Fibroblast of lung (primary cell): ENCODE measurements around the gene ZNF22.

Source experiments
- CTCF ChIP-seq, 2 donors: IDR thresholded peaks in 1 of 2; conservative IDR thresholded peaks in 1 of 2; 1 replicate in 1 of 2; 2 replicates in 1 of 2; pipeline ENCODE4 v1.5.1; 2011 to 2012; ENCODE audit warnings: low read length in 2 of 2, control low read depth in 1 of 2, inconsistent platforms in 1 of 2, low read depth in 1 of 2, mild to moderate bottlenecking in 1 of 2
- EZH2 ChIP-seq: IDR thresholded peaks from 2 replicates; pipeline ENCODE4 v1.5.1; 2012; ENCODE audit warnings: low read length, control low read depth, mild to moderate bottlenecking; ENCODE audit errors: missing control alignments

GRCh38 chr10:44983895-44984278, 16.8 kb upstream of the ZNF22 start:
- no peak for TF ChIP-seq CTCF (conservative IDR thresholded peaks at IDR 0.05 in 1 of 2, IDR thresholded peaks at IDR 0.05 in 1 of 2; ENCODE audit: low read depth in 1 of 2, low read length in 2 of 2)
- no peak for TF ChIP-seq EZH2
